Measurements from ENCODE around the gene MED12L.

The MED12L gene

DNA sequence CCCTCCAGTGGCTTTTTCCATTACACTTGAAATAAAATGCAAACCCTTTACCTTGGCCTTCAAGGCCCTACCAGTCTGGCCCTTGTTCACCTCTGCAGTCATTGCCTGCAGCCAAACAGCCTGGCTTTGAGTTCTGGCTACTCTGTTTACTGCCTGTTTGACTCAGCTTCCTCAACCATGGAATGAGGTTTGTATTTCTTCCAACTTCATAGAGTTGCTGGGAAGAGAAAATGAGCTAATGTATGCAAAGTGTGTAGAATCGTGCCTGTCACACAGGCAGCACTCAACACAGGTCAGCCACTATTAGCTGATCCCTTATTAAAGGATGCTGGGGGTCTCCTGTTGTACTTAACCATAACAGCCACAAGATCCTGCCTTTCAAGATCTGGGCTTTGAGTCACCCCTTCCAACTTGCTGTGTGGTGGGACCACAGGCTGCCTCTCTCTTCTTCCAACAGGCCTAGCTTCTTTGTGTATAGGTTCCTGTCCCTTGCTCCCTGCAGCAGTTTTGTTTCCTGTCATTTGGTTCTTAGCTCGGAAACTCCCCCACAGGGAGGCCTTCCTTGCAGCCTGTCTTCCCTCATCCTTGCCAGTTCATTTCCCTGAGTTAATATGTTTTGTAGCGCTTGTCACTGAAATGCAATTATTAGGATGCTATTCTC lies 6.4 kb downstream of the MED12L start:
- DNase-seq (ENCODE audit: low read depth), result no peak

DNA sequence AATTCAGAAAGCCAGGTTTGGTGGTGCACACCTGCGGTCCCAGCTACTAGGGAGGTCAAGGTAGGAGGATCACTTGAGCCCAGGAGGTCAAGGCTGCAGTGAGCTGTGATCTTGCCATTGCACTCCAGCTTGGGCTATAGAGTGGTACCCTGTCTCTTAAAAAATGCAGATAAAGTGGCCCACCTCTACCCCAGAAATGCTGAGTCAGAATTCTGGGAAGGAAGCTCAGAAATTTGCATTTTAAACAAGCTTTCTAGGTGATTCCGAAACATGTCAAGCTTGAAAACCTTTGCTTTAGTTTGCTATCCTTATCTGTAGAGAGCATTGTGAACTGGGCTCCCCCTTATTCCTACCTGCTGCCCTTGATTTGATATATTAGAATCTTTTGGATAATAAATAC lies 7.7 kb downstream of the MED12L start:
- DNase-seq (ENCODE audit: low read depth), result no peak

DNA sequence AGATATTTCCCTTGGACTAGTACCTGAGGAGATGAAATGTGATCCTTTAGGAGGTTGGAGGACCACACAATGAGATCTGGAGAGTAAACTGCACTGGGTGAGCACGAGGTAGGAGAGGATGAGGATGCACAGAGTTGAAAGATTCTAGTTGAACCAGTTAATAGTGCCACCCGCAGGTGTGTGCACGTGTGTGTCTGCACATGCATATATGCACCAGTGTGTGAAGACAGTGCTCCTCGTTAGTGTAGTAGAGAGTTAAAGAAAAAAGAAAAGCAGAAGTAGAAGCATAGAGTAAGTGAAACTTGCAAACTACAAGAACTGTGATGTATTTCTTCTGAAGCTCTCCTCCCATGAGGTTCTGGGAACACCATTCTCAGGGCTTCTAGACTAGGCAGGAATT lies 8.4 kb downstream of the MED12L start:
- DNase-seq (ENCODE audit: low read depth), result no peak

DNA sequence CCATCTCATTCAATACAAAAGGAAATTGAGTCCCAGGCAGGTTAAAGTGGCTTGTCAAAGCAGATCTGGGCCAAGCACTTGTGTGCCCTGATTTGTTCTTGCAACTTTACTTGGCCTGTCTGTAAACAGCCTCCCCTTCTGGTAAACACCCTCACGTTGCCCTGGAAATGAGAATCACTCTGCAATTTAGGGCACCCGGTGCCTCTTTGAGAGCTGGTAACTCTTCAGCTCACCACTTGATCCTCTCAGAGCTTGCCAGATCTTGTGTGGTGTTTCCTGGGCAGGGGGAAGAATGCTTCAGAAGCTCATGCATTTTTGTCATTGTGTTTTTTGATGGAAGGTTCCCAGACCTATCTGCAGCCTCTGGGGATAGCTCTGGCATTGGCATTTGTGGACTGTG lies 11.3 kb downstream of the MED12L start:
- DNase-seq (ENCODE audit: low read depth), result no peak

DNA sequence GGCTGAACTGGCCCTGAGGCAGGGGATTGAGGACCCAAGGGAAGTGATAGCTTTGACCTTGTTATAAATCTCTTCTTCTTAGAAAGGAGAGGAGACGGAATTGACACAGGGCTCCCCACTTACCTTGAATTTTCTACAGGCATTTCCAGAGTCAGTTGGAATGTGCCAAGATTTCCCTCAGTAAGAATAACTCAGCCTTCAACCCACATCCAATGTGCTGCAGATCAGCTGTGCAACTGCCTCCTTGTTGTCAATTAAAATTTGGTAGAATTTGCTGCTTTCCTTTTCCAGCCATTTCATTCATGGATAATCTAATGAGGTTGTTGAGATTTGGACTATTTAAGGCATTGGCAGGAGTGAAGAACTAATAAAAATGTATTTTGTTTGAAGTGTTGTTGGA lies 14.6 kb downstream of the MED12L start:
- DNase-seq (ENCODE audit: low read depth), result no peak

DNA sequence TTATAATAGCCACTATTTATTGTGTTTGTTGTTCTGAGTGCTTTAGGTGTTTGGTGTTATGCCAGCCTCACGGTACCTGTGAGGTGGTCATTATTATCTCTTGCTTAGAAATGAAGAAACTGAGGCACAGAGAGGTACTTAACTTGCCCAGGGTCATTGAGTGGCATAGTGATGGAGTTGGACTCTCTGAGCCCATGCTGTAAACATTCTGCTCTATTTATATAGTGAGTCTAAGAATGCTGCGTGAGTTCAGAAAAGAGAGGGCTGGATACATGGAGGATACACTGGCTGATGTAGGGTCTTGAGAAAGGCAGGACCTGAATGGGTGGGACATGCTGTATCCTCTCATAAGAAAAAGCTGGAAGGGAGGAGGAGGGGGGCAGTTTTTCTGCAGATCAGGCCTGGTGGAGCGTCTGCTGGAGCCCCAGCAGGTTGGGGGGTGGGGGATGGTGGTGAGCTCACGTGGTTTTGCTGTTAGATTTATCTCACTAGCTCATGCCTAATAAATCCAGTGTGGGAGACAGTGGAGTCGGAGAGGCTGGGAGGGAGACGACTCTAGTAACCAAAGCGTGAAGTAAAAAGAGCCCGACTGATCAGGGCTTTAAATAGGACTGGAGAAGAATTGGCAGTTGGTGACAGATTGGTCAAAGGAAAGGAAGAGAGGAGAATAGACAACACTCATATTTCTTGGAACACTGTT lies 16.0 kb downstream of the MED12L start:
- no peak for DNase-seq (ENCODE audit: low read depth)

DNA sequence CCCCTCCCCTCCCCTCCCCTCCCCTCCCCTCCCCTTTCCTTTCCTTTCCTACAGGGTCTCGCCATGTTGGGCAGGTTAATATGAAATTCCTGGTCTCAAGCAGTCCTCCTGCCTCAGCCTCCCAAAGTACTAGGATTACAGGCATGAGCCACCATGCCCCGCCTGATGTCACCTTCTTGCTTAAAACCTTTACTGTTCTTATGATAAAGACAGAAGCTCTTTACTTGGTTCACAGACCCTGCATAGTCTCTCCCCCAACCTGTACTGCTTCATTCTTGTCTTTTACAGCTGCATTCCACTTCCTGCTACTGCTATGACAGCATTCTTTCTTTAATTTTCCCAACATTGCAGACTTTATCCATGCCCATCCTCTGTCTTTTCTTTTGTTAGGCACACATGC lies 20.8 kb downstream of the MED12L start:
- DNase-seq (ENCODE audit: low read depth), result no peak

DNA sequence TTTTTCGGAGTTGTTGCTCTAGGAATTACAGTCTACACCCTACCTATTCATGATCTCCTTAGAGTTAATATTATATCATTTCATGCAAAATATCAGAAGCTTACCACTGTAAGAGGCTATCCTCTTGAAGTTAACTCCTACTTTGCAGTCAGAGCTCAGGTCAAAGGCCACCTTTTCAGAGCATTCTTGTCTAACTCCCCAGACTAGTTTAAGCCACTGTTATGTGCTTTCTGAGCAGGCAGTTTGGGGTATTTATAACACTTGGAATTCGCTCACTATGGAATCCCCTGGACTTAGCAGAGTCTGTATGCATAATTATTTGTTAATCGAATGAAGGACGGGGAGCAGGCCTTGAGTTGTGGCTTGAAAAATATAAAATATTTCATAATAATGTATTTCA lies 21.7 kb downstream of the MED12L start:
- no peak for DNase-seq (ENCODE audit: low read depth)

DNA sequence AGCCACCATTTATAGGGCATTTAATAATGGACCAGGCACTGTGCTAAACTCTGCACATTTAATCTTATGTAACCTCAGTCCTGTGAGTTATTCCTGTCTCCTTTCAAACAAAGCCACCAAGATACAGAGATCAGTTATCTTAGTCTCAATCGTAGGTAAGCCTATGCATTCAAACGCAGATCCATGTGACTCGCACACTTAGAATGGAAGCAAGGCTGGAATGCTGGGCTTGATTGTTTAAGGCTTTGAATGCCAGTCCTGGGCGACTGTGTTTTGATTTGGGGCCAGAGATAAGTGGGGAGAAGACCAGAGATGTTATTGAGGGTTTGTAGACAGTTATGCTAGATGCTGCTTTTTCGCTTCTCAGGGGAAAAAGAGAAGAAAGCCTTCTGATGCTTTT lies 22.2 kb downstream of the MED12L start:
- DNase-seq (ENCODE audit: low read depth), result no peak

DNA sequence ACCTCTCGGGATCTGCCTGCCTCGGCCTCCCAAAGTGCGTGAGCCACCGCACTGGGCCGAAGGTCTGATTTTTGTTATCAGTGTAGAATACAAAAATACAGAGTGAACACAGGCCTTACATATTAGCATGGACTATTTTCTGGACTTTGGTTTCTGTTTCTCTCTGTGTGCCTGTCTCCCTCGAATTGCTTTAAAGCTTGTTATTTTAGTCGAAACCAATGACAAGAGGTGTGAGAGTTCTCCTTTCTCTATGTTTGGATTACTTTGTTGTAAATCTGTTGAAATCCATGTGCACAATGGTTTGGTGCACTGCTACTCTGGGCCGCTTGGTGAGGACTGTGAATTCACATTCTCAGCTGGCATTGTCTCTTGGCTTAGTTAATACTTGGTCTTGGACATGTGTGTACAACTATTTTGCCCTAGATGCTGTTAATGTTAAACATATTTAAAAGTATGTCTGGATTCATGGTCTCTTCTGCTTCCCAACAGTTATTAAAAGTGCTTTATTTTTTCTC lies 23.9 kb downstream of the MED12L start:
- no peak for DNase-seq (ENCODE audit: low read depth)

DNA sequence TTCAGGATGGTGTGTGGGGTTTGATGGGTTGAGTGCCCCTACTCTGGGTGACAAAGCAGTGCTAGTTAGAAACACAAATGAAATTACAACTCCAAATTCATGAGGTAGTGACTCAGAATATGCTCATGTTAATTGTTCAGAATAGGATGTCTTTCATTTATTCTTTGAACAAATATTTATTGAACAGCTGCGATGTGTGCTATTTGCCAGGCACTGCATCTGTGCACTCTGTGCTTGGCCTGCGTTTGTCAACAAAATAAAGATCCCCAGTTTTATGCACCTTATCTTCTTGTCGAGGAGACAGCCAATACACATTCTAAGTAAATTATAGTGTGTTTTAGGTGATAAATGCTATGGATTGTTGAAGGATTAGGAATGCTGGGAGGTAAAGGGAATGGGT lies 27.3 kb downstream of the MED12L start:
- no peak for DNase-seq (ENCODE audit: low read depth)

DNA sequence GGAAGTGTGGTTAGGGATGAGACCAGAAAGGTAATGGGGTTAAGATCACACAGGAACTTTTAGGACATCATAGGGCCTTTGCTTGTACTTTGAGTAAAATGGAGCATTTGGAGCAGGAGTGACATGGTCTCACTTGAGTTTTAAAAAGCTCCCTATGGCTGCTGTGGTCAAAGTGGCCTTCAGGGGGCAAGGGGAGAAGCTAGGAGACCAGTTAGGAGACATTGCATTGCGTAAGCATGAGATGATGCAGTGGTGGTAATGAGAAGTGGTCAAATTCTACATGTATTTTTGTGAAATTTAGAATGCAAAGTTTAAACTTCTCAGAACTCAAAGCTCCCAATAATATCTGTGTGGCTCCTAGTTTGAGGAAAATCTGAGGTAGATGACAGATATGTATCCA lies 27.9 kb downstream of the MED12L start:
- DNase-seq (ENCODE audit: low read depth), result no peak

DNA sequence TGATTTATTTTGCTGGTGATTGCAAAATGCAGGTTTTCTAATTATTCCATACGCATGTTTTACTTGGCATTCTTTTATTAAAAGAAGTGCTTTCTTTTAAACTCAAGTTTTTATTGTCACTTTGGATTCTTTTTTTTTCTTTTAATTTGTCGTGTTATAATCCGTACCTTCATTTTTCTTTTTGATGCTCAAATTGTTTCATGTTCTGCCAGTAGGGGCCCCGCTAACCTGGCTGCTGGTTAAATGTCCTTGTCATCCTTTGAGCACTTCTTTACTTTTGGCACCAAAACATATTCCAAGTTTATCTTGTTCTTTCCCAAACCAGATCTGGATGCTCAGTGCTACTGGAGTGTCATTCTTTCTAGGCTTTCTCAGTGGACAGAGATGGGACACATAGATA lies 31.6 kb downstream of the MED12L start:
- DNase-seq (ENCODE audit: low read depth), result no peak

DNA sequence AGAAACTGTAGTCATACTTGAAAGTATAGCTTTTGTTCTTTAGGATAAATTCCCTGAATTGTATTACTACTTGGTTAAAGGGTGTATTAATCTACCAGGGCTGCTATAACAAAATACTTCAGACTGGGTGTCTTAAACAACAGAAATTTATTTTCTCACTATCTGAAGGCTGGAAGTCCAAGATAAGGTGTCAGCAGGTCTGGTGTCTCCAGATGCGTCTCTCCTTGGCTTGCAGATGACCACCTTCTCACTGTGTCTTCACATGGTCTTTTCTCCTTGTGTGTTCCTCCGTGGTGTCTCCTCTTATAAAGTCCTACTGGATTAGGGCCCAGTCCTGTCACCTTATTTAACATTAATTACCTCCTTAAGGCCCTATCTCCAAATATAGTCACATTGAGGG lies 33.7 kb downstream of the MED12L start:
- no peak for DNase-seq (ENCODE audit: low read depth)

DNA sequence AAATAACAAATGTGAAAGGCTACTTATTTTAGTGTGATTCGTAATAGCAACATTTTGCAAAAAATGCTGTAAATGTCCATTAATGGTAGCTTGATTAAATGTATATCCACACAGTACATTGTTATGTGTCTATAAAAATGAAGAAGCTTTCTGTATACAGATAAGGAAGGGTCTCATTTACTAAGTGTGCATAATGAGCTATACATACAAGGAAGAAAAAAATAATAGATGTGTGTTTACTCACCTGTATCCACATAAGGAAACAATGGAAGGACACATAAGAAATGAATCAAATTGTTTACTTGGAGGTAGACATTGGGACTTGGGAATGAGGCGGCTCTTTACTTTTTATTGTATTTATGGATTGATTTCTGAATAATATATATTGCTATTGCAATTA lies 34.9 kb downstream of the MED12L start:
- no peak for DNase-seq (ENCODE audit: low read depth)

DNA sequence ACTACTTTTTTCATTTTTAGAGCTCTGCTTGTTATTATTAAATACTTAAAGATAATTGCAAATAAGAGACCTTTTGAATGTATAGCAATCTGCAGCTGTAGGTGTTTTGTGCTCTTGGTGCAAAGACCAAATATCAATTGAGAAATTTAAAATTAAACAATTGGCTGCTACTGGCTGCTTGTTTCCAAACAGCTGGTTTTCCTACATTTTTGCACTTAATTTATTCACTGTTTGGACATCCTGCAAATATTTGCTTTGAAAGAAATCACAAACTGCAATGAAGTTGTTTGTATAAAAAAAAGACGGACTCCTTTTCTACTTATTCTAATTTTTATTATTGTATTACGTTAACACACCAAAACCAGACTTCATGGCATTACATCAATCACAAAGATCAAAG lies 35.6 kb downstream of the MED12L start:
- no peak for DNase-seq (ENCODE audit: low read depth)

DNA sequence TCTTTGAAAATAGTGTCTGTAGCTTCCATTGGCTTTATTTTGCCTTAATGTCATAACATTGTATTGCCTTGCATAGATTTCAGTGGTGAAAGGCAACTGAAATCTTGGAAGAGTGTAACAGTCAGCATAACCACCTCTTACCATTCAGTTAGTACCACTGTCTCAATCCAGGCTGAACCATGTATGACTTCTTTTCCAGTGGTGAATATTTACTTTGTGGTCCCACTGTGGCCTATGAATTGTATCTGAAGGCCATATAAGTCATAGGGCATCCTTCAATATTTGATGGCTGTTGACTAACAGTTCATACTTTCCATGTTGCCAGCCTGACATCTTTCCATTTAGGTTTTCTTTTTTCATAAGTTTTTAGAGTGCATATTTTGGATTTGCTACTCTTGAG lies 38.4 kb downstream of the MED12L start:
- no peak for DNase-seq (ENCODE audit: low read depth)

DNA sequence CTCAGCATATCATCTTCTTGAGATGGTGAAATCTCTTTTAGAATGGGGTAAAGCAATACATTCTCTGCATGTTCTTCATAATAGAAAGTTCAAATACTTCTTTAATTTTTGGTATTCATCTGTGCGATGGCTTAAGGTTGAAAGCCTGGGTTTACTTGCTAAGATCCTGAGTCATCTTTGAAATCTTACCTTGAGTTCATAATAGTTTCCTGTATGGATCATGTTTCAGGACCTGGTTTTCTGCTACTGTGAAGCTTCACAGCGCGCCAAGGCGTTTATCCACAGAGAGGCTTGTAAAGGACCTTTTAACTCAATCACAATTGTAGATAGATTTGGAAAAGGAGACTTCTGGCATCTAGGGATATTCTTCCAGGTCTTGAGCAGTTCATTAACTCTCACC lies 39.0 kb downstream of the MED12L start:
- no peak for DNase-seq (ENCODE audit: low read depth)

DNA sequence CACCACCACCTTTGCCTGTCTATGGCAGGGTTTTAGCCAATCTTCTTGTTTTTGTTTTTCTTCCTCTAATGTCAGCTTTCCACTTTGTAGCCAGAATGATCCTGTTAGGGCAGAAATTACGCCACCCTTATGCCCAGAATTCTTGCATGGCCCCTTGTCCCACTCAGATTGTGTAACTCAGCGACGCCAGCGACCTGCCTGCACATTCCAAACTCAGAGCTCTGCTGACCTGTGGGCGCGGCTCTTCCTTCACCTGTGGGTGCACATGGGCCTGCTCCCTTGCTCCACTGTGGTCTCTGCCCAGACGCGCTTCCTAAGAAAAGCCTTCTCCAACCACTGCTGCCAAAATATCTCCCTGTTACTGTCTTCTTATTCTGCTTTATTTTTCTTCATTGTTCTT lies 45.0 kb downstream of the MED12L start:
- no peak for DNase-seq (ENCODE audit: low read depth)

DNA sequence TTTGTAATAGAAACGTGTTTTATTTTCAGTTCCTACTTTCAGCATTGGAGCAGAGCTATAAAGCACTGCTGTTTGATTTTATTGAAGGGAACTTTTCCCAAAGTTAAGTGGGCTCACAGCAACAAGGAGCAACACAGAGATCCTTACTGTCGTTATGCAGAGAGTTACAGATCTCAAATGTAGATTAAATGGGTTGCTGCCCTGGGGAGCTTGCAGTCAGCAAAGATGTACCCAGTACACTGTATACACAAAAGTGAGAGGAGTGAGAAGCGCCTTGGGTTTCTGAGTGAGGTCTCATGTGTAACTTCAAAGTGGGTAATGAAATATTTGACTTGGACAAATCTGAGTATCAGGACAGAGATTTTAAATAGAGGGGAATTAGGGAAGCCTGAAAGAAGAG lies 47.7 kb downstream of the MED12L start:
- DNase-seq (ENCODE audit: low read depth), result no peak

DNA sequence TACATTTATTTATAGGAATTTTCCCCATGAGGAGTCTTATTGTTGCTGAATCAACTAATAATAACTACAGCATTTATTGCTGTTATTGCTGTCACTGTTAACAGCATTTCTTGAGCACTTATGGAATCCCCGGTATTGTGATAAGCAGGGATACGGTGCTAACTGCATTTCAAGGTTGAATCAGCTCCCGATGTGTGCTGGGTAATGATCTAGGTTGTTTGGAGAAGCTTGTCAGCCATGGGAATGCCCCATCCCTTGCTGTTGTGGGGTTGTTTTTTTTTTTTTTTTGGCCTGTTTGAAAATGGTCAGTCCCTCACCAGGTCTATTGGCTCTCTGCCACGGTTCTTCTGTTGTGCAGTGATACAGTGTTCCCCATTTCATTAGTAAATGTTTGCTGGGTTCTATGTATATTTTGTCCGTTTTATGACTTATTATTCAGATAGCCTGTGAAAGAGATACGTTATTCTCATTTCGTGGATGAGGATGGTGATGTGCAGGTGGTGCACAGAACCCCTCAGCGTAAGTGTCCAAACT lies 48.5 kb downstream of the MED12L start:
- DNase-seq (ENCODE audit: low read depth), result no peak

DNA sequence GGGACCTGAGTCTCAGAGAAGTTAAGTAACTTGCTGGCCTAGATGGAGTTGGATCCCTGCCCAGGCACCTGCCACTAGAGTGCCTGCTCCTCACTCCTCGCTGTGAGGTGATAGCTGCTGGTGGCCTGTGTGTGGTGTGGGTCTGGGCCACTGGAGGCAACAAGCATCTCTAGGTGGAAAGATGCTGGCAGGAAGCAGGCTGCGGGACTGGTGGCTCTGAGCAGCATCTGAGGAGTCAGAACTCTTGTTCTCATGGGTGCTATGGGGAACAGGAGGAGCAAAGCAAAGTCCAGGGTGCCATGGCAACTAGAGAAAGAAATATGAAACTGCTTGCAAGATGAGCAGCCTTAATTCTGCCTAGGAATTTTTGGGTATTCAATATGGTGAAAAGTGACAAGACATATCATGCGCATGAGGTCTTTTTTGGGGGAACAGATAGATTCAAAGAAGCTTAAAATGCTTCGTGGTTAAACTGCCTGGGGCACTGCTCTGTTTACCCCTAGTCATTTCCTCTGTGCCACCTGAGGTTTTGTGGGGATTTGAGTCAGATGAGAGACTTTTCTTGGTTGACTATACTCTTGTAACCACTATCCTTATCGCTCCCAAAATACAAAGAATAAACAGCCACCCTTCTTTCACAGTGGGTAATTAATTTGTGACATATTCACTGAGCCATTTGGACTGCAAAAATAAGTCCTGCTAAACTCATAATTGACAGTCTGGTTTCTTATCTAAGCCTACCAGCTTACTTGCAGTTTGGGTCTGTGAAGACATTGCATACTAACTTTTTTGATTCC lies 50.3 kb downstream of the MED12L start:
- DNase-seq (ENCODE audit: low read depth), result no peak

DNA sequence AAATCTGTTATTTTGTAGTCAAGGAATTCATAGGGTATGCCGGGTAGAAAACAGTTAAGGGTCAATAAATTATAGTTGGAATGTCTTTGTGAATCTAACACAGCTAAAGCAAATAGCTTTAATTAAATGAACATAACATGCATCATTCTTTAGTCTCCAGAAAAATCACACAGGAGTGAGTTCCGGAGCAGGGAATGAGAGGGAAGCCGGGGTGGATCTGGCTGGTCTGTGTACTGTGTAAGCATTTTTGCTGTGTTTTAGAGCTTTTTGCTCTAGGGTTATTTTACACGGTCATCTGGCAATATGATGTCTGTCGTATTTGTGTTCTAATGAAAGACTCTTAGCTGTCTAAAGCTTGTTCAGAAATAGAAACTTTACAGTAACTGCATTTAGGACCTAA lies 57.5 kb downstream of the MED12L start:
- DNase-seq (ENCODE audit: low read depth), result no peak

All from T follicular helper cell (primary cell).